CD14-positive monocyte (primary cell): ENCODE measurements around the gene KAZN. TPM values are rescaled to one million over a fixed set of nuclear protein-coding genes. Genes with fewer than 3 reads are reported as not detected.
A peak's percentile ranks its signal among the peaks of the same experiment; 100 is the strongest.

Experiments used
- DNase-seq, 3 donors: peaks; one replicate each; pipeline ENCODE4 v3.0.0-alpha.2; 2011 to 2022
- H2AFZ ChIP-seq: 2 replicates; pipeline ENCODE4 v1.6.0; 2012; ENCODE audit warnings: mild to moderate bottlenecking, low read depth, low read length, inconsistent platforms; ENCODE audit not compliant: insufficient read depth, poor library complexity, severe bottlenecking
- H3K27ac ChIP-seq, 2 donors: 1 replicate in 1 of 2; 2 replicates in 1 of 2; pipeline ENCODE4 v1.5.1; 2012 to 2013; ENCODE audit warnings: low read length in 2 of 2, control low read depth in 1 of 2, inconsistent platforms in 1 of 2, low read depth in 1 of 2, mild to moderate bottlenecking in 1 of 2
- H3K27me3 ChIP-seq, 2 donors: one replicate each; pipeline versions ENCODE4 v1.6.0 to v1.6.1; 2011 to 2013; ENCODE audit warnings: low read length in 2 of 2; ENCODE audit not compliant: control insufficient read depth in 2 of 2, insufficient read depth in 2 of 2
- H3K36me3 ChIP-seq, 2 donors: replicated peaks in 1 of 2; 1 replicate in 1 of 2; 2 replicates in 1 of 2; pipeline versions ENCODE4 v1.5.1 to v1.6.1; 2012 to 2013; ENCODE audit warnings: low read length in 2 of 2, control low read depth in 1 of 2, inconsistent platforms in 1 of 2, mild to moderate bottlenecking in 1 of 2; ENCODE audit not compliant: insufficient read depth in 2 of 2, control insufficient read depth in 1 of 2
- H3K4me1 ChIP-seq, 2 donors: 1 replicate in 1 of 2; 2 replicates in 1 of 2; pipeline versions ENCODE4 v1.5.1 to v1.6.1; 2012 to 2013; ENCODE audit warnings: low read length in 2 of 2, control low read depth in 1 of 2, inconsistent platforms in 1 of 2, mild to moderate bottlenecking in 1 of 2, moderate library complexity in 1 of 2; ENCODE audit not compliant: insufficient read depth in 2 of 2, control insufficient read depth in 1 of 2
- H3K4me2 ChIP-seq: replicated peaks from 2 replicates; pipeline ENCODE3; 2012; ENCODE audit warnings: low read length, moderate library complexity, mild to moderate bottlenecking; ENCODE audit not compliant: poor library complexity, severe bottlenecking; ENCODE audit errors: extremely low read depth
- H3K4me3 ChIP-seq, 3 experiments: fragments of 200-600 bp in 1 of 3; sonication (generic) in 1 of 3; replicated peaks in 1 of 3; 1 replicate in 2 of 3; 2 replicates in 1 of 3; pipeline ENCODE4 v1.5.1; 2011 to 2013; ENCODE audit warnings: low read length in 3 of 3, mild to moderate bottlenecking in 3 of 3, control low read depth in 2 of 3, low read depth in 2 of 3, inconsistent platforms in 1 of 3, moderate library complexity in 1 of 3
- H3K79me2 ChIP-seq: 2 replicates; pipeline ENCODE4 v1.6.0; 2012; ENCODE audit warnings: mild to moderate bottlenecking, control low read depth, inconsistent platforms, low read length, moderate library complexity; ENCODE audit not compliant: insufficient read depth
- H3K9ac ChIP-seq: 2 replicates; pipeline ENCODE4 v1.6.0; 2017; ENCODE audit warnings: low read length, mild to moderate bottlenecking; ENCODE audit not compliant: insufficient read depth, poor library complexity, severe bottlenecking
- H3K9me3 ChIP-seq, 2 donors: replicated peaks in 1 of 2; 1 replicate in 1 of 2; 2 replicates in 1 of 2; pipeline versions ENCODE4 v1.5.1 to v1.6.1; 2012 to 2013; ENCODE audit warnings: low read length in 2 of 2, control low read depth in 1 of 2; ENCODE audit not compliant: control insufficient read depth in 1 of 2, insufficient read depth in 1 of 2
- H4K20me1 ChIP-seq: 2 replicates; pipeline ENCODE4 v1.6.0; 2012; ENCODE audit warnings: mild to moderate bottlenecking, low read length, control low read depth, moderate library complexity; ENCODE audit not compliant: insufficient read depth
- H3K27ac Mint-ChIP-seq, 7 donors: one replicate each; pipeline ENCODE4 v1.8.0; 2020; ENCODE audit warnings: mild to moderate bottlenecking in 7 of 7, mixed read lengths in 7 of 7, moderate library complexity in 6 of 7, inconsistent platforms in 2 of 7
- H3K27me3 Mint-ChIP-seq, 3 donors: one replicate each; pipeline ENCODE4 v1.8.0; 2021 to 2022; ENCODE audit warnings: low read depth in 3 of 3, mild to moderate bottlenecking in 3 of 3, mixed read lengths in 3 of 3, moderate library complexity in 3 of 3, inconsistent platforms in 1 of 3
- H3K36me3 Mint-ChIP-seq, 2 donors: one replicate each; pipeline ENCODE4 v1.8.0; 2020; ENCODE audit warnings: mixed read lengths in 2 of 2, inconsistent platforms in 1 of 2, mild to moderate bottlenecking in 1 of 2
- H3K4me1 Mint-ChIP-seq: one replicate; pipeline ENCODE4 v1.8.0; 2020; ENCODE audit warnings: mild to moderate bottlenecking, mixed read lengths
- H3K4me3 Mint-ChIP-seq, 2 donors: one replicate each; pipeline ENCODE4 v1.8.0; 2020; ENCODE audit warnings: mild to moderate bottlenecking in 2 of 2, mixed read lengths in 2 of 2, moderate library complexity in 1 of 2
- H3K9me3 Mint-ChIP-seq, 7 donors: one replicate each; pipeline ENCODE4 v1.8.0; 2020 to 2022; ENCODE audit warnings: mixed read lengths in 7 of 7, mild to moderate bottlenecking in 6 of 7, moderate library complexity in 6 of 7, inconsistent platforms in 2 of 7
- WGBS: methylation state at CpG from one replicate; pipeline ENCODE4 v1.1.5; 2013; ENCODE audit warnings: missing lambda C conversion rate; ENCODE audit not compliant: insufficient coverage; 5-methylcytosine and 5-hydroxymethylcytosine counted together
- intact Hi-C, 2 donors: fragments of 100-400 bp; cut with micrococcal nuclease; formaldehyde crosslinking; loops; one replicate each; pipeline versions ENCODE4 v1.15.0 to v1.15.1; 2023
- polyA plus RNA-seq, 3 donors: library from polyadenylated mRNA; depleted of rRNA in 1 of 3; unstranded in 2 of 3; stranded (reverse) in 1 of 3; fragments of 300-500 nt in 2 of 3; fragments of >200 nt in 1 of 3; fragmentation: Illumina TruSeq in 2 of 3; gene quantifications; 1 replicate in 2 of 3; 2 replicates in 1 of 3; pipeline ENCODE4 v1.2.3, GENCODE V29; 2012 to 2021
- TF ChIP-seq, protein P1 (sequence below): fragments of 200-600 bp; IDR thresholded peaks from one replicate; pipeline ENCODE4 v1.8.0; 2022; ENCODE audit warnings: antibody characterized with exemption, mild to moderate bottlenecking

Gene KAZN
- polyA plus RNA-seq, 3 donors: not detected

DNA sequence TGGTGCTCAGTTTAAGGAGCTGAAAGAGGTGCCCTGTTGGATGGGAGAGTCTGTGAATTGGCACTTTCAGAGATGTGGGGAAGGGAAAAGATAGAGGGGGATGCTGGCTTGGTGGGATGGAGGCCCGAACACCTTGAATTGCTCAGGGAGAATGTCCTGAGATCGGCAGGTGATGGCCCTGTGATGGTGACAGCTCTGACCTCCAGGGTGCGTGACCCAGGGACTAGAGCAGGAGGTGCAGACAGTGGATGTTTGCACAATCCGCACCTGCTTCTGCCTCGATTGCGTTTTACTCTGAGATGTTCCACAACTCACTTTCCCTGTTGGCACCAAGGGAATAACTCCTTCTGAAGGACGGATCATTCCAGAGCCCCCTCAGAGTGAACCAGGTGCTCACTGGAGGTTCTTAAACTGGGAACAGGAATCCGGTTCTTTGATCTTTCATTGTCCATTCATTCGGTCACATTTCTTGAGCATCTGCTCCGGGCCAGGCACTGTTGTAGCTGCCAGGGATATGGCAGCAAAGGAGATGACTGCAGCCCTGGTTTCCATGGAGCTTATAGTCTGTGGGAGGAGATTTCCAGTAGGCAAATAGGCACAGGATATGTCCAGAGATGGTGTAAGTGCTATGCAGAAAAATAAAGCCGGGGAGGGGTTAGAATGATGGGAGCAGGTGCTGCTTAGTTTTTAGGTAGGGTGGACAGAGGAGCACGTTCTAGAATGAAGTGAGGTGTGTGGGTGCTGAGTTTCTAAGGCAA, 328.5 kb downstream of the KAZN start:
- Mint-ChIP-seq H3K36me3 (peaks cover 0 to 3% of the 10 kb centered on the region in 2 donors), H3K4me1 (peaks cover 9% of the 10 kb centered on the region), H3K27ac (peak overlapping the region in 1 of 7 donors; percentile 3), H3K27me3 (peaks cover 39 to 57% (median 47%) of the 10 kb centered on the region in 3 donors), H3K9me3 (peaks cover 0 to 11% (median 3%) of the 10 kb centered on the region in 7 donors), H3K4me3 (peak overlapping the region in 1 of 2 donors; percentile 67)
- Histone ChIP-seq H3K36me3 (no peaks in the 10 kb centered on the region), H3K79me2 (no peaks in the 10 kb centered on the region), H3K27me3 (peaks cover 21 to 49% of the 10 kb centered on the region in 2 donors), H3K9me3 (peaks cover 0 to 16% of the 10 kb centered on the region in 2 donors), H3K4me3 (no peak overlapping the region), H3K27ac (no peak overlapping the region), H4K20me1 (no peaks in the 10 kb centered on the region), H2AFZ (no peak overlapping the region), H3K9ac (no peak overlapping the region), H3K4me1 (peaks cover 8% of the 10 kb centered on the region in 2 donors), H3K4me2 (no peak overlapping the region)
- no peak for DNase-seq
- 92% methylated on average over 12 of the region's 12 CpGs for WGBS
- intact Hi-C loops: no loop called here
- TF ChIP-seq, protein P1, sequence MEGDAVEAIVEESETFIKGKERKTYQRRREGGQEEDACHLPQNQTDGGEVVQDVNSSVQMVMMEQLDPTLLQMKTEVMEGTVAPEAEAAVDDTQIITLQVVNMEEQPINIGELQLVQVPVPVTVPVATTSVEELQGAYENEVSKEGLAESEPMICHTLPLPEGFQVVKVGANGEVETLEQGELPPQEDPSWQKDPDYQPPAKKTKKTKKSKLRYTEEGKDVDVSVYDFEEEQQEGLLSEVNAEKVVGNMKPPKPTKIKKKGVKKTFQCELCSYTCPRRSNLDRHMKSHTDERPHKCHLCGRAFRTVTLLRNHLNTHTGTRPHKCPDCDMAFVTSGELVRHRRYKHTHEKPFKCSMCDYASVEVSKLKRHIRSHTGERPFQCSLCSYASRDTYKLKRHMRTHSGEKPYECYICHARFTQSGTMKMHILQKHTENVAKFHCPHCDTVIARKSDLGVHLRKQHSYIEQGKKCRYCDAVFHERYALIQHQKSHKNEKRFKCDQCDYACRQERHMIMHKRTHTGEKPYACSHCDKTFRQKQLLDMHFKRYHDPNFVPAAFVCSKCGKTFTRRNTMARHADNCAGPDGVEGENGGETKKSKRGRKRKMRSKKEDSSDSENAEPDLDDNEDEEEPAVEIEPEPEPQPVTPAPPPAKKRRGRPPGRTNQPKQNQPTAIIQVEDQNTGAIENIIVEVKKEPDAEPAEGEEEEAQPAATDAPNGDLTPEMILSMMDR: no peak

DNA sequence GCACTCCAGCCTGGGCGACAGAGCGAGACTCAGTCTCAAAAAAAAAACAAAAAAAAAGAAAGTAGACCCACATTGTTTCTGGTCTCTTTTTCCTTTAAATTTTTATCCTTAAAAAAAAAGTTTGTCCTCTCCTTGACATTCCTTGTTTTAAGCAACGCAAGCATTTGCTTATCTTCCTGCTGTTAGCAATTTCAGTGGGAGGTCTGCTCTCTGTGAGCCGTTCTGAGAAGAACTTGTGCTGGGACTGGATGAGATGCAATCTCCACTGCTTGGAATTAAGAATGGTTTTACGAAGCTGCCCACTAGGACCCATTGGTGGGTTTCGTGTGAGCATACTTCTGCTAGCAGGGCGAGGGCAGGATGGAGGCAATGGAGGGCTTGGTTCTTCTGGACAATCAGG, 329.9 kb downstream of the KAZN start:
- H3K27me3 ChIP-seq: peaks cover 21 to 37% of the 10 kb centered on the region in 2 donors
- Mint-ChIP-seq H3K9me3 (peaks cover 0 to 11% (median 2%) of the 10 kb centered on the region in 7 donors), H3K27ac (no peak overlapping the region), H3K4me1 (peaks cover 8% of the 10 kb centered on the region), H3K36me3 (peaks cover 0 to under 1% of the 10 kb centered on the region in 2 donors), H3K4me3 (no peak overlapping the region), H3K27me3 (peaks cover 33 to 43% (median 34%) of the 10 kb centered on the region in 3 donors)
- H4K20me1 ChIP-seq: no peaks in the 10 kb centered on the region
- no peak overlapping the region for H3K4me2 ChIP-seq
- H3K9ac ChIP-seq: no peak overlapping the region
- no peak overlapping the region for H2AFZ ChIP-seq
- DNase-seq: no peak
- H3K27ac ChIP-seq: no peak overlapping the region
- peaks cover 0 to 16% of the 10 kb centered on the region in 2 donors for H3K9me3 ChIP-seq
- TF ChIP-seq, protein P1: no peak
- no peaks in the 10 kb centered on the region for H3K79me2 ChIP-seq
- no peaks in the 10 kb centered on the region for H3K36me3 ChIP-seq
- WGBS: 89% methylated on average over 4 of the region's 7 CpGs
- H3K4me3 ChIP-seq: no peak overlapping the region
- peaks cover 8% of the 10 kb centered on the region in 2 donors for H3K4me1 ChIP-seq
- intact Hi-C loops: no loop called here
